ENCODE data around the gene SHISA9. TPM values are rescaled to one million over a fixed set of nuclear protein-coding genes. Genes with fewer than 3 reads are reported as not detected.

Gene SHISA9
- polyA plus RNA-seq, 4 donors, result 2.8 to 6.2 (median 4.0) TPM

- no peak for DNase-seq (ENCODE audit: low read depth in 4 of 4, low spot score in 2 of 4)
Observed at GRCh38 chr16:13238182-13238581, 336.8 kb downstream of the SHISA9 start.

GRCh38 chr16:13242201-13242600 lies 340.8 kb downstream of the SHISA9 start:
- DNase-seq (ENCODE audit: low read depth in 4 of 4, low spot score in 2 of 4), result no peak

DNA sequence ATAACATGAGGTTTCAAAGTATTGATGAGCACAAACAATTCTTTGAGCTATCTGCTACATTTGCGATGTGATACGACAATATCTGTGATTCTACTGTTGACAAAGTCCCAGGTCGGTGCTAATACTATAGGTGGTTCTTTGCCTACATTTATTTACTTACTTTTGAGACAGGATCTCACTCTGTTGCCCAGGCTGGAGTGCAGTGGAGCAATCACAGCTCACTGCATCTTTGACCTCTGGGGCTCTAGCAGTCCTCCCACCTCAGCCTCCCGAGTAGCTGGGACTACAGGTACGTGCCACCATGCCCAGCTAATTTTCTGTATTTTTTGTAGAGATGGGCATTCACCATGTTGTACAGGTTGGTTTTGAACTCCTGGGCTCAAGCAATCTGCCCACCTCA lies 343.4 kb downstream of the SHISA9 start:
- DNase-seq (ENCODE audit: low read depth in 4 of 4, low spot score in 2 of 4), result no peak

- no peak for DNase-seq (ENCODE audit: low read depth in 4 of 4, low spot score in 2 of 4)
Observed at GRCh38 chr16:13245713-13246377, 344.4 kb downstream of the SHISA9 start.

DNA sequence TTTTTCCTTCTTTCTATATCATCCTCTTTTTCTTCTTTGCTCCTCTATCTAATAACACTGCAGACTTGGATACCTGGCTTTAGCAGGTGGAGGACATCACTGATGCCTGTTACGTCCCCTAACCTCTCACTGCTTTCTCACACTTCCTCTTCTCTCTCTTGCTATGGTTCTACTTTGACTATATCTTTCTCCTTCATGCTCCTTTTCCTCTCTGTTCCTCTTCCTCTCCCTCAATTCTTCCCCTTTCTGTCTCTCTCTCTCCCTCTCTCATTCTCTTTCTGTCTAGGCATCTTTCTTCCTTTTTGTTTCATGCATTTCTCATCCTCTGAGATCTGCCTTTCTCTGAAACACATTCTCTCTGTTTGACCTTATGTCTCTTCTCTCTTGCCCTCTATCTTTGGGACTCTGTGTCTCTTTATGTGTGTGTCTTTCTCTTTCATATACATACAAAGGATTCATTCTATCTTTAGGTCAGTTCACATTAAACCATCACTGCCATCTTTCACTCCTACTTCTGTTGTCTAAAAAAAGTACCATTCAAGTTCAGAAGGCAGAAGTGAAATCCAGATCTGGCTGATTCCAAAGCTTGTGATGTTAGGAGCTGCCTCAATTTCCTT lies 353.7 kb downstream of the SHISA9 start:
- no peak for DNase-seq (ENCODE audit: low read depth in 4 of 4, low spot score in 2 of 4)

- DNase-seq (ENCODE audit: low read depth in 4 of 4, low spot score in 2 of 4), result no peak
Observed at GRCh38 chr16:13262270-13263090, 361.1 kb downstream of the SHISA9 start.

DNA sequence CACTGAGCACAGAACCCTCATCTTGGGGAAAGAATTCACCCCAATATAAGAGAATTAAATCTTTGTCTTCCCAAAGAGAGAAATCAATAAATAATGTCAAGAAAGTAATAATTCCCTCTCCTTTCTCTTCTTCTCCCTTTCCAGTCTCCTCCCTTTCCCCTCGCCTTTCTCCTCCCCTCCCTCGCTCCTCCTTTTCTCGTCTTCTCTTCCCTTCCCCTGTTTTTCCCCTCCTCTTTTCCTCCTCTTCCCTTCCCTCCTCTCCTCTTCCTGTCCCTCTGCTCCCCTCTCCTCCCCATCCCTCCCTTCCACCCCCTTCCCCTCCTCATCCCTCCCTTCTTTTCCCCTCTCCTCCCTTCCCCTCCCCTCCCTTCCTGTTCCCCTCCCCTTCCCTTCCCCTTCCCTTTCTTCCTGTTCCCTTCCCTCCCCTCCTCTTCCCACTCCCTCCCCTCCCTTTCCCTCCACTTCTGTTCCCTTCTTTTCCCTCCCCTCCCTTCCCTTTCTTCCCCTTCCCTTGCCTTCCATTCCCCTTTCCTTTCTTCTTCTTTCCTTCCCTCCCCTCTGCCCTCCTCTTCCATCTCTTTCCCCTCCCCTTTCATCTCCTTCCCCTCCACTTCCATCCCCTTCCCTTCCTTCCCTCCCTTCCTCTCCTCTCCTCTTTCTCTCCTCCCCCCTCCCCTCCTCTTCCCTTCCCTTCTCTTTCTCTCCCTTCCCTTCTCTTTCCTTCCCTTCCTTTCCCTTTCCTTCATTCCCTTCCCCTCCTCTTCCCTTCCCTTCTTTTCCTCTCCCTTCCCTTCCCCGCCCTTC lies 363.6 kb downstream of the SHISA9 start:
- DNase-seq (ENCODE audit: low read depth in 4 of 4, low spot score in 2 of 4), result no peak

- DNase-seq (ENCODE audit: low read depth in 4 of 4, low spot score in 2 of 4), result no peak
Observed at GRCh38 chr16:13269359-13269758, 368.0 kb downstream of the SHISA9 start.

DNA sequence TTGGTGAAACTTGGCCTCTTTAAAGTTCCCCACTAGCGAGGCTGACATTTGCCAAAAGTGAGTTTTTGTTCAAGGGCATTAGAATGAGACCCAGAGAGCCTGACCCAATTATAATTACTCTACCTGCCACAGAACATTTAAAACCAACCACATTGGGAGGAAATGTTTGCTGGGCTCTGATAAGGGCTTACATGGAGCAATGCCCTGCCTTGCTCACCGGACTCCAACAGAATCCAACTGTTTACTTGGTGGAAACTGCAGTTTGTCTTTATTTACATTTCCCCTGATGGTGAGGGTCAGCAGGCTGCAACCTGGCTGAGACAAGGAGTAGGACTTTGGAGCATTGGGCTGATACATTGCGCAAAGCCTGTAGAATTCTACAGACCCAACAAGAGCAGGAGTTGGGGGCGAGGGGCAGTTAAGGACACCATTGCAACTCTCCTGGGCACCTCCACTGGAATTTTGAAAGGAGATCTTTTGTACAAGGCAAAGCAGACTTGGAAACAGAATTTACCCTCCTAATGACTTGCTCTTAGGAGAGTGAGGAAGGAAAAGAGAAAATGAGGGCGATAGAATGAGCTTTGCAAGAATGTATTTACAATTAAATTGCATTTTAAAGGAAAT lies 368.6 kb downstream of the SHISA9 start:
- no peak for DNase-seq (ENCODE audit: low read depth in 4 of 4, low spot score in 2 of 4)

DNA sequence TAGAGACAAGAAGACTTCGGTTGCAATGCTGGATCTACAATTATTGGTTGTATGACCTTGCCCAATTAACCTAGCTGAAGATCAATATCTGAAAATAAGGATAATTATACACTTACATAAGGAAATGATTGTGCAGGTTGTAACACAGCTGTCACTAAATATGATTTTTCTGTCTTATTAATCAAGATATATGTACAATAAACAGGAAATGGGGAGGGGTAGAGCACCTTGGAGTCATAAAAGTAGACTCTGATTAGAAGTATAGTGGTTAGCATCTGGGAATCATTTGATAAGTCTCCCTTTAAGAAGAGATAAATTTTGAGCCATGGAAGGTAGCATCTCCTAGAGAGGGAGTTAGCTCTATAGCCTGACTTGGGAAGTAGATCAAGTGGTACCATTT lies 369.2 kb downstream of the SHISA9 start:
- no peak for DNase-seq (ENCODE audit: low read depth in 4 of 4, low spot score in 2 of 4)

- DNase-seq (ENCODE audit: low read depth in 4 of 4, low spot score in 2 of 4), result no peak
Observed at GRCh38 chr16:13289515-13289914, 388.1 kb downstream of the SHISA9 start.

Other genes starting within 250 kb of the SHISA9 start
- 10 to 100 TPM; 22.2 to 25.9 (median 23.8) TPM for gene CPPED1, start 97.7 kb upstream of the SHISA9 start, polyA plus RNA-seq (ENCODE audit: insufficient read length in 4 of 4)

All from left renal cortex interstitium (tissue), 4 donors.